HG03139 (cell line): ENCODE data around the gene KRT80.

Experiments
- ATAC-seq: cut with Tn5 transposase; IDR thresholded peaks from one replicate; pipeline ENCODE4 v1.9.1; 2021; ENCODE audit not compliant: unreplicated experiment

KRT80 gene

GRCh38 chr12:52141875-52142274 is 49.9 kb downstream of the KRT80 start:
- no peak for ATAC-seq

DNA sequence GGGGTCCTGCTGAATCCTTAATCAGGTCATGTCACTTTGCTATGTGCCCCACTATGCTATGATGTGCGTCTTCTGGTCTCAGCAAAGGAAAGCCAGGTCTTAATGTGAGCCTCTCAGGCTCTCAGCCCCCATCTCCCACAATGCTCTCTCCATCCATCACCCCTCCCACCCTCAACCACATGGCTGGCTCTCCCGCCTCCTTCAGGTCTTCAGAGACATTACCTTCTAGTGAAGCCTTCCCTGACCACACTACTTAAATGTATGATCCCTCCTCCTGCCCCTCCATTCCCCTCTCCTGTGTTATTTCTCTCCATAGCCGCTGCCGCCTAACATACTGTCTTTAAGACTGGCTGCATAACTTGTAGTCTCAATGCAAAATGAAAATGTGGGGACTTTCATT is 50.5 kb downstream of the KRT80 start:
- ATAC-seq, result no peak

- ATAC-seq, result no peak
Measured at GRCh38 chr12:52139579-52140062, 52.2 kb downstream of the KRT80 start.

DNA sequence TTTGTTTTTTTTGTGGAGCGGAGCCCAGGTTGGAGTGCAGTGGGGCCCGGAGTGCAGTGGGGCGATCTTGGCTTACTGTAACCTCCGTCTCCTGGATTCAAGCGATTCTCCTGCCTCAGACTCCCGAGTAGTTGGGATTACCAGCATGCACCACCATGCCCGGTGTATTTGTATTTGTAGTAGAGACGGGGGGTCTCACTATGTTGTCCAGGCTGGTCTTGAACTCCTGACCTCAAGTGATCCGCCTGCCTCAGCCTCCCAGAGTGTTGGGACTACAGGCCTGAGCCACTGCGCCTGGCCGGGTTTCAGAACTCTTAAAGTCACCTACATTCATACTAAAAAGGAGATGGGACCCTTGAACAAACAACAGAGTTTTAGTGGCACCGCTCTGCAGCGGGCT is 52.7 kb downstream of the KRT80 start:
- ATAC-seq, result no peak

GRCh38 chr12:52137746-52138145 is 54.1 kb downstream of the KRT80 start:
- no peak for ATAC-seq

DNA sequence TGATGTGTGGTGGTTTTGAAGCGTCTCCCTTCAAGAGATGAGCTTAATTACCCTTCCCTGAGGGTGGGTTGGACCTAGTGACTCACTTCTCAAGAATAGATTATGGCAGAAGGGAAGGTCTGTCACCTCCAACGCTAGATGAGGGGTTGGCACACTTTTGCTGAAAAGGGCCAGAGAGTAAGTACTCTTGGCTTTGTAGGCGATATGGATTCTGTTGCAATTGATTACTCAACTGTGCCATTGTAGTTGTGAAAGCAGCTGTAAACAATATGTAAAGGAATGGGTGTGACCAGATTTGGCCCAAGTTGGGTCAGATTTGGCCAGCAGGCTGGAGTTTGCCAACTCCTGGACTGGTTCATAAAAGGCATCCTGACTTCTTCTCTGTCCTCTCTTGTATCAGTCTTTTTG is 59.1 kb downstream of the KRT80 start:
- ATAC-seq, result no peak

DNA sequence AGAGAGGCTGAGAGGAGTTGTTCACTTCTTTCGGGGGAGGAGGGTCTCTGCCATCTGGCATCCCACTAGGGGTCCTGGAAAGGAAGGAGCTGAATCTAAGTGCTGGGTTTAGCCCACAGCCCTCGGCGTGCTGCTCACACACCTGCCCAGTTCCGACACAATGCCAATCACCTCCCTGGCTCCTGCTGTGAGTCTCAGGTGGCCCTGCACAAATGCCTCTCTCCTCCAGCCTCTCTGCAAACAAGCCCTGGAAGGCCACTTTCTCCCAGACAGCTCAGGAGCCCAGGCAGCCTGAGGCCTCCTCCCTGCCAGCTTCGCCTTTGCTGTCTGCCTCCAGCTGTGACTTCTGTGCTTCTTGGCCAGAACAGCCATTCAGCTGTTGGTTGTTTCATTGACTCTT is 61.1 kb downstream of the KRT80 start:
- ATAC-seq, result no peak

DNA sequence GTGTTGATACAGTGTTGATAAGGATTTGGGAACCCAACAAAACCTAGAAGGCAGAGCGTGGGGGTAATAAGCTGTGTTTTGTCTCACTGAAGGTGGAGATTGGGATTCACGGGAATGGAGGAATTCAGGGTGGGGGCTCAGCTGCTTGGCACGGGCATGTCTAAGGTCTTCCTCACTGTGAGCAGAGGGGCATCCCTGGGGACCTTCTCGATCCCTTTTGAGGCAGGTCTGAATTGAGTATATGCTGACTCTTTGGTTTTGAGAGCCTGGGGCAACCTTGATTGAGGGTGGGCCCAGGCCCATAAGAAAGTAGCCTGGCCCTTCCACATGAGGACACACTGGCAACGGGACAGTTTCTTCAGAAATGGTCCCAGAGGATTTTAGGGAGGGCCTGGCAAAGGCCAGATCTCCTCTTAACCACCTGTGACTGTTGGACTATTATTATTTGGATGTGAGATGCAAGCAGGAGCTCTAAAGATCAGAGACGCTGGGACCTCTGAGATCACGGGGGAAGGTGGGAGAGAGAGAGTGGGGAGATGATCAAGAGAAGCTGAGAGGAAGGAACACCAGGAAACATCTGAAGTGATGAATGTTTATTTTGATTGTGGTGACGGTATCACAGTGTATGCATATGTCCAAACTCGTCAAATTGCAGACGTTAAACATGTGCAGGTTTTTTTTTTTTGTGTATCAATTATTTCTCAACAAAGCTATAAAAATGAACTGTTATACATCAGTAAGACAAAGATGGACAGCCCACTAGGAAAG is 63.9 kb downstream of the KRT80 start:
- ATAC-seq, result no peak

GRCh38 chr12:52126605-52127578 is 64.9 kb downstream of the KRT80 start:
- ATAC-seq, result no peak

DNA sequence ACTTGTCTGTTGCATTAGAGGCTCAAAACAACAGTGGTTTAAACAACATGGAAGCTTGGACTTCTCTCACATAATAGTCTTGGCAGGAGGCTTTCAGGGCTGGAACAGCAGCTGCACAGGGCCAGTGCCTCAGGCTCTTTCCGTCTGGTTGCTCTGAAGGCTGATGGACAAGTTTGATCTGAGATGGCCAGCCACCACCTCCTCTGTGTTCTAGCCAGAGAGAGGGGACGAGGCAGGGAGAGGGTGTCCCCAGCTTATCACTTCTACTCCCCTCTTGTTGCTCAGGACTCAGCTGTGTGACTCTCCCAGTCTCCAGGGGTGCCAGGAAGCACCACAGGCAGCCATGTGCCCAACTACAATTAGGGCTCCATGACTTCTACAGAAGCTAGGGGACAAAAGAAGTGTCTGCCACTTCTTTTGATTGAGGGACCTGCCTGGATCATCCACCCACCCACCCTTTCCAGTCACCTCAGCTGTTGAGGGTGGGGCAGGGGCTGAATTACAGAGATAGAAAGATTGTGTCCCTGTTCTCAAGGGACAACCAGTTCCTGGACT is 65.7 kb downstream of the KRT80 start:
- ATAC-seq, result no peak

GRCh38 chr12:52125476-52125900 is 66.3 kb downstream of the KRT80 start:
- ATAC-seq, result no peak

- no peak for ATAC-seq
Measured at GRCh38 chr12:52123487-52124186, 68.2 kb downstream of the KRT80 start.

GRCh38 chr12:52122904-52123303 is 68.9 kb downstream of the KRT80 start:
- ATAC-seq, result no peak

- ATAC-seq, result no peak
Measured at GRCh38 chr12:52122540-52122871, 69.3 kb downstream of the KRT80 start.

DNA sequence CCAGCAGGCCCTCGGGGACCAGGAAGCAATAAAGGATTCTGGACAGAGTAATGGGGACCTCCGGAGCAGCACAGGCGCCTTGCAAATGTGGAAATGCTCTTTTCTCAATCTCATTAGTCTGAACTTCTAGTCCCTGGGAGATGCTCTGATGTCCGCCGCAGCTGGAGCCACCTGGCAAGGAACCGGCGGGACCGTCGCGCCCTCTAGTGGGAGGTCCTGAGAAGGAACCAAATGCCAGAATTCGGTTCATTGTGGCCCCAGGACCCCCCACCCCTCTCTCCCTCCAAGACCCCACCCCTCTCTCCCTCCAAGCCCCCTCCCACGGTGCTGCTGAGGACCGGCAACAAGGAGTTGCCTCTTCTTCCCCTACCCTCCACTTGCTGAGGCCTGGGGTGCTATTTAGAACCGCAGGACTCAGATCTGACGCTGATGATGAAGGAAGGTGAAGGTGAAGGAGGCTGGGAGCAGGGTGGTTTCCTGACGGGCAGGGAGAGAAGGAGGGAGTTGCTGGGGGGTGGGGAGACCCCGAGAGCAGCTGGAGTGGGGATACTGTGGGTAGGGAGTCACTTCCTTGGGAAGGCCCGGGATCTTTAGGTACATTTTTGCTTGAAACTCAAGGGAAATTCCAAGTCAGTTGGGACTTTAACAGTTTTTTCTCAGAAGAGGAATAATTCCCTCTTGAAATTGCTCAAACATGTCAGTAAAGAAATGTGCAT is 69.8 kb downstream of the KRT80 start:
- ATAC-seq, result no peak

GRCh38 chr12:52120951-52121823 is 70.6 kb downstream of the KRT80 start:
- no peak for ATAC-seq

DNA sequence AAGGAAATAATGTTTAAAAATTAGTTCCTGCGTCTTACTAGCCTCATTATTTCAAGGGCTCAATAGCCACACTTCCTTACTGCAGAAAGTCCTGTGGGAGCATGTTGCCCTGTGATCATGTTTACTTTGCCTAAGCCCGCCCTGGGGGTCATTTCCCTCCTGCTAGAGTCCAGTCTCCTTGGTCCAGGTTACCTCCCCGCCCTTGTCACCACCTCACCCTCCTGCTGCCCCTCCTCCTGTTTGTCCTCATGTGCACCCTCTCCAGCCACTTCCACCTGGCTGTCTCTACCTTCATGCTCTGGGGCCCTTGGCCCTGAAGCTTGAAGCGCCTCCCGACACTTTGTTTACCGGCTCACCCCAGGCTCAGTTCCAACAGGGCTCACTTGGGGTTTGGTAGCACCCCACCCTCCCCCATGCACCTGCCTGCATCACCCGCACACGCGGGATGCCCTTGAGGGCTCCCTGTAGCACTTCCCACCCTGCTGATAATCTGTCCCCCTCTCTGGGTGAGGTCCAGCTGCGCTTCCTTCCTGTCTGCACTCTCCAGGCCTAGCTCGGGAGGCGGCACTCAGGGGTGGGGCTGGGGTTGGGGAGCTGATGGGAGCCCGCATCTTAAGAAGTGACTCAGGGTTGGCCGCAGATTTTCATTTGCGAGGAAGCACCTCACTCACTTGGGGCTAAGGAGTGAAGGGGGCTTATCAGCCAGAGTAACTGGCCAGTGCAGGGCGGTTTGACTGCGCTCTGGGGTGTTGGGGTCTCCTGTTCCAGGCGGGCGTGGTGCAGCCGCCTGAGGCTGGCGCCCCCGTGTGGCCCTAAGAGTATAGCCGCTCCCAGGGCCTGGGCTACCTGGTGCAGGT is 72.2 kb downstream of the KRT80 start:
- no peak for ATAC-seq
